K562 (cell line): ENCODE results near the gene KCTD13. TPM values are rescaled to one million over a fixed set of nuclear protein-coding genes. Genes with fewer than 3 reads are reported as not detected.

ENCODE experiments used
- ATAC-seq: fragments of 200-7000 bp; cut with Tn5 transposase; 3 replicates; pipeline ENCODE4 v1.9.1; 2020; ENCODE audit warnings: moderate library complexity
- BruUV-seq: library from RNA; stranded (reverse); fragments of 400-500 nt; replicated peaks from 2 replicates; lab custom pipeline; 2021; lab: Mats Ljungman, UMichigan
- CTCF ChIA-PET: fragments of 300-600 bp; formaldehyde crosslinking; extraction: SDS; loops from one replicate; lab custom pipeline; 2021; ENCODE audit warnings: low intra/inter-chr PET ratio; lab: Yijun Ruan, JAX
- POLR2A ChIA-PET: fragments of 300-600, 350-650 bp; sonication (Branson Sonifier 250); formaldehyde crosslinking; extraction: SDS; loops from one replicate; lab custom pipeline; 2021; ENCODE audit warnings: antibody characterized with exemption, inconsistent platforms; lab: Yijun Ruan, JAX
- DNase-seq, 4 experiments: peaks; one replicate each; pipeline versions ENCODE4 v3.0.0 to v3.0.0-alpha.2; 2011 to 2018; ENCODE audit warnings: low spot score in 3 of 4, mixed read lengths in 3 of 4; ENCODE audit errors: extremely low read depth in 1 of 4
- FAIRE-seq: peaks from 2 replicates; lab custom pipeline; 2011; peaks lifted over from hg19 to GRCh38; lab: Jason Lieb, UNC
- H2AFZ ChIP-seq: 2 replicates; pipeline ENCODE4 v1.6.0; 2011; ENCODE audit warnings: low read depth, low read length, control low read depth, inconsistent platforms
- H3K27ac ChIP-seq: fragments of 200-600 bp; 3 replicates; pipeline ENCODE4 v1.8.0; 2011; ENCODE audit warnings: low read depth, mild to moderate bottlenecking, control low read depth, inconsistent platforms, low read length, moderate library complexity, mixed read lengths; ENCODE audit errors: extremely low read depth
- H3K27me3 ChIP-seq, 2 experiments: fragments of 300-600 bp in 1 of 2; 2 replicates in 1 of 2; 3 replicates in 1 of 2; pipeline versions ENCODE4 v1.6.0 to v1.8.0; 2011; ENCODE audit warnings: inconsistent platforms in 2 of 2, low read length in 2 of 2, mild to moderate bottlenecking in 1 of 2, mixed read lengths in 1 of 2, moderate library complexity in 1 of 2; ENCODE audit not compliant: control insufficient read depth in 2 of 2, insufficient read depth in 2 of 2
- H3K36me3 ChIP-seq: fragments of 300-600 bp; 3 replicates; pipeline ENCODE4 v1.8.0; 2011; ENCODE audit warnings: mild to moderate bottlenecking, low read length, inconsistent platforms; ENCODE audit not compliant: control insufficient read depth, insufficient read depth
- H3K4me1 ChIP-seq, 2 experiments: fragments of 200-600 bp in 1 of 2; replicated peaks in 1 of 2; 2 replicates in 1 of 2; 3 replicates in 1 of 2; pipeline versions ENCODE4 v1.5.1 to v1.8.0; 2011; ENCODE audit warnings: inconsistent platforms in 2 of 2, low read length in 2 of 2, mild to moderate bottlenecking in 1 of 2, mixed read lengths in 1 of 2, moderate library complexity in 1 of 2; ENCODE audit not compliant: control insufficient read depth in 2 of 2, insufficient read depth in 2 of 2
- H3K4me2 ChIP-seq: 2 replicates; pipeline ENCODE4 v1.6.1; 2011; ENCODE audit warnings: low read length, control low read depth, inconsistent platforms, mixed read lengths; ENCODE audit not compliant: insufficient read depth
- H3K4me3 ChIP-seq: fragments of 200-600 bp; sonication (generic), shearing (Covaris generic); 2 replicates; pipeline ENCODE4 v1.5.1; 2016; ENCODE audit warnings: control low read depth, inconsistent platforms
- H3K79me2 ChIP-seq: fragments of 200-600 bp; 3 replicates; pipeline ENCODE4 v1.8.0; 2011; ENCODE audit warnings: low read length, inconsistent platforms; ENCODE audit not compliant: control insufficient read depth, insufficient read depth
- H3K9ac ChIP-seq, 2 experiments: 2 replicates each; pipeline versions ENCODE4 v1.6.0 to v1.6.1; 2011; ENCODE audit warnings: low read depth in 2 of 2, low read length in 2 of 2, control low read depth in 1 of 2, inconsistent platforms in 1 of 2, mild to moderate bottlenecking in 1 of 2, mixed read lengths in 1 of 2; ENCODE audit not compliant: insufficient read depth in 1 of 2
- H3K9me1 ChIP-seq: one replicate; pipeline ENCODE4 v1.6.0; 2011; ENCODE audit warnings: inconsistent platforms, mild to moderate bottlenecking, low read length, moderate library complexity; ENCODE audit not compliant: control insufficient read depth, insufficient read depth
- H3K9me3 ChIP-seq: replicated peaks from 2 replicates; pipeline ENCODE4 v1.5.1; 2011; ENCODE audit warnings: low read depth, low read length, inconsistent platforms; ENCODE audit not compliant: control insufficient read depth, insufficient read depth
- H4K20me1 ChIP-seq: replicated peaks from 2 replicates; pipeline ENCODE4 v1.6.1; 2011; ENCODE audit warnings: low read length, inconsistent platforms, mixed read lengths; ENCODE audit not compliant: control insufficient read depth, insufficient read depth
- DPF2 ChIP-seq: fragments of 450-650 bp; IDR thresholded peaks from 2 replicates; pipeline ENCODE4 v1.6.1; 2016
- HNRNPLL ChIP-seq: fragments of 200-400 bp; formaldehyde crosslinking; IDR thresholded peaks from 2 replicates; pipeline ENCODE4 v1.6.1; 2017; ENCODE audit warnings: low read length, low read depth, mild to moderate bottlenecking; ENCODE audit not compliant: poor library complexity, severe bottlenecking
- ZFP36 ChIP-seq: fragments of 150-350 bp; IDR thresholded peaks from 2 replicates; pipeline ENCODE4 v1.6.1; 2018; ENCODE audit warnings: low read length, low read depth; ENCODE audit not compliant: partially characterized antibody
- ZFX ChIP-seq: sonication (generic); formaldehyde crosslinking; IDR thresholded peaks from 2 replicates; pipeline ENCODE4 v1.8.0; 2022; ENCODE audit warnings: mild to moderate bottlenecking, missing genetic modification reagents, moderate library complexity
- ZNF384 ChIP-seq: IDR thresholded peaks from 2 replicates; pipeline ENCODE4 v1.6.1; 2012; ENCODE audit warnings: low read depth, low read length, improper control_type of control experiment
- WGBS: fragments of 100-300 bp; shearing (Covaris generic); methylation state at CpG from one replicate; pipeline ENCODE4 v1.1.6; 2016; ENCODE audit warnings: low coverage, mixed read lengths; ENCODE audit not compliant: insufficient coverage; ENCODE audit errors: missing lambda C conversion rate; 5-methylcytosine and 5-hydroxymethylcytosine counted together
- in situ Hi-C: fragments of 300-500 bp; cut with MboI; formaldehyde crosslinking; loops from 4 replicates; pipeline ENCODE4 v1.15.0; 2018; ENCODE audit warnings: inconsistent platforms, mixed read lengths
- intact Hi-C: fragments of 100-400 bp; cut with micrococcal nuclease; formaldehyde crosslinking; loops from 2 replicates; pipeline ENCODE4 v1.14.2; 2022
- polyA plus RNA-seq, 8 experiments: library from polyadenylated mRNA; depleted of rRNA in 4 of 8; stranded (reverse) in 5 of 8; unstranded in 3 of 8; fragments of >200 nt; fragmentation: Nextera tagmentation in 2 of 8; fragmentation: Illumina TruSeq in 1 of 8; extraction: Ambion mirVana in 2 of 8; extraction: Trizol in 1 of 8; gene quantifications; 2 replicates each; pipeline versions ENCODE4 v1.2.1 to v1.2.3, GENCODE V29; 2011 to 2014; ENCODE audit warnings: inconsistent platforms in 1 of 8, missing spikeins in 1 of 8
- total RNA-seq, 7 experiments: library from RNA; depleted of rRNA in 6 of 7; stranded (reverse); fragments of >200 nt in 6 of 7; fragmentation: Illumina TruSeq in 2 of 7; extraction: Trizol in 2 of 7; gene quantifications; 2 replicates each; pipeline versions ENCODE4 v1.2.1 to v1.2.3, GENCODE V29; 2011 to 2021; ENCODE audit warnings: low replicate concordance in 1 of 7
- TF ChIP-seq, protein P1 (sequence below), 3 experiments: fragments of 200-800 bp in 1 of 3; sonication (Bioruptor generic) in 1 of 3; sonication (generic) in 1 of 3; formaldehyde crosslinking in 1 of 3; IDR thresholded peaks; 2 replicates each; pipeline versions ENCODE4 v1.6.1 to v1.8.0; 2016 to 2022; ENCODE audit warnings: mild to moderate bottlenecking in 2 of 3, missing compliant biosample characterization in 2 of 3, missing genetic modification characterization in 2 of 3, missing genetic modification reagents in 1 of 3
- TF ChIP-seq, protein P2 (sequence below): sonication (generic); formaldehyde crosslinking; IDR thresholded peaks from 2 replicates; pipeline ENCODE4 v1.8.0; 2022; ENCODE audit warnings: missing genetic modification reagents, mild to moderate bottlenecking, moderate library complexity, borderline replicate concordance
- TF ChIP-seq, protein P3 (sequence below), 2 experiments: fragments of 450-650 bp in 1 of 2; sonication (generic) in 1 of 2; formaldehyde crosslinking in 1 of 2; IDR thresholded peaks; 2 replicates each; pipeline versions ENCODE4 v1.7.1 to v1.9.0; 2016 to 2022; ENCODE audit warnings: inconsistent platforms in 1 of 2, mild to moderate bottlenecking in 1 of 2, missing genetic modification reagents in 1 of 2

KCTD13 gene
- total and polyA plus RNA-seq, 9 of the 15 experiments (the other 6 are each of a cell fraction or from before 2014, with no cell fraction given), result 1.0 to 20.6 (median 9.8) TPM

DNA sequence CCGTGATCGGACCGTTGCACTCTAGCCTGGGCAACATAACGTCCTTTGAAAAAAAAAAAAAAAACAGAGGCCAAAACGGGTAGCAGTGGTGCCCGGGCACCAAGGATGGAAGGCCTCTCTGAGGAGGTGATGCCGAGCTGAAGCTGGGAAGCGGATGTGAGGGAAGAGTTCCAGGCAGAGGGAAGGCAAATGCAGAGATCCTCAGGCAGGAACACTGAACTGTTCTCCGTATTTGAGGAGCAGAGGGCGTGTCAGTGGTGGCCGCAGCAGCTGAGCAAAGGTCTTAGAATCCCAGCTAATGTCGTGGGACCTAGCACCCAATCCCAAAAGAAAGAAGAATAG, 656 bp upstream of the KCTD13 start:
- DNase-seq, result peak in 3 of 4 experiments; percentile 24 to 37 (median 31)
- WGBS, result 15% methylated on average over 11 of the region's 12 CpGs
- H3K27me3 ChIP-seq, result no peaks in the 10 kb centered on the region
- H3K9me3 ChIP-seq, result no peaks in the 10 kb centered on the region
- peak overlapping the region; percentile 86 for H3K4me2 ChIP-seq
- ChIA-PET CTCF (no interaction called here), POLR2A (interaction anchor here (0.6 to 3.0 kb wide), 10 partner anchors 10 to 1160 kb away, joined by 3 to 17 read pairs (median 4); partner anchors contain the start of gene TMEM219)
- intact Hi-C loops, result loop anchor here (1.0 to 5.0 kb wide), 3 partner anchors 17 to 71 kb away; partner anchors contain the start of genes HIRIP3, INO80E and TMEM219
- in situ Hi-C loops, result no loop called here
- no peaks in the 10 kb centered on the region for H3K9me1 ChIP-seq
- ATAC-seq, result peak; percentile 40
- H3K9ac ChIP-seq, result peak overlapping the region; percentile 91 to 94
- no peaks in the 10 kb centered on the region for H4K20me1 ChIP-seq
- H3K79me2 ChIP-seq, result peaks cover 27% of the 10 kb centered on the region
- no TSS peak for BruUV-seq
- H3K4me1 ChIP-seq, result peaks cover 13 to 29% of the 10 kb centered on the region in 2 experiments; a peak in 4 of 5 replicates
- FAIRE-seq, result peak; percentile 78
- peak overlapping the region; percentile 100 for H2AFZ ChIP-seq
- H3K4me3 ChIP-seq, result peak overlapping the region; percentile 91
- H3K27ac ChIP-seq, result peak overlapping the region; percentile 93
- H3K36me3 ChIP-seq, result peaks cover 15% of the 10 kb centered on the region; the same call in 2 of the 3 replicates
- TF ChIP-seq, protein P1, sequence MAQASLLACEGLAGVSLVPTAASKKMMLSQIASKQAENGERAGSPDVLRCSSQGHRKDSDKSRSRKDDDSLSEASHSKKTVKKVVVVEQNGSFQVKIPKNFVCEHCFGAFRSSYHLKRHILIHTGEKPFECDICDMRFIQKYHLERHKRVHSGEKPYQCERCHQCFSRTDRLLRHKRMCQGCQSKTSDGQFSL (CRISPR knock-in tag; IDR thresholded peaks at IDR 0.05), result no peak
- TF ChIP-seq, protein P1 (tag; IDR thresholded peaks at IDR 0.05), result no peak
- TF ChIP-seq, protein P2, sequence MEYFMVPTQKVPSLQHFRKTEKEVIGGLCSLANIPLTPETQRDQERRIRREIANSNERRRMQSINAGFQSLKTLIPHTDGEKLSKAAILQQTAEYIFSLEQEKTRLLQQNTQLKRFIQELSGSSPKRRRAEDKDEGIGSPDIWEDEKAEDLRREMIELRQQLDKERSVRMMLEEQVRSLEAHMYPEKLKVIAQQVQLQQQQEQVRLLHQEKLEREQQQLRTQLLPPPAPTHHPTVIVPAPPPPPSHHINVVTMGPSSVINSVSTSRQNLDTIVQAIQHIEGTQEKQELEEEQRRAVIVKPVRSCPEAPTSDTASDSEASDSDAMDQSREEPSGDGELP (CRISPR knock-in tag), result 0 out of 2 replicates have a peak, but pooled peaks have one; percentile 15
- TF ChIP-seq ZFP36 (peak; percentile 5), HNRNPLL (peak; percentile 5), DPF2 (0 out of 2 replicates have a peak, but pooled peaks have one; percentile 18), ZNF384 (0 out of 2 replicates have a peak, but pooled peaks have one; percentile 18), ZFX (CRISPR knock-in tag) (no peak)
- TF ChIP-seq, protein P3, sequence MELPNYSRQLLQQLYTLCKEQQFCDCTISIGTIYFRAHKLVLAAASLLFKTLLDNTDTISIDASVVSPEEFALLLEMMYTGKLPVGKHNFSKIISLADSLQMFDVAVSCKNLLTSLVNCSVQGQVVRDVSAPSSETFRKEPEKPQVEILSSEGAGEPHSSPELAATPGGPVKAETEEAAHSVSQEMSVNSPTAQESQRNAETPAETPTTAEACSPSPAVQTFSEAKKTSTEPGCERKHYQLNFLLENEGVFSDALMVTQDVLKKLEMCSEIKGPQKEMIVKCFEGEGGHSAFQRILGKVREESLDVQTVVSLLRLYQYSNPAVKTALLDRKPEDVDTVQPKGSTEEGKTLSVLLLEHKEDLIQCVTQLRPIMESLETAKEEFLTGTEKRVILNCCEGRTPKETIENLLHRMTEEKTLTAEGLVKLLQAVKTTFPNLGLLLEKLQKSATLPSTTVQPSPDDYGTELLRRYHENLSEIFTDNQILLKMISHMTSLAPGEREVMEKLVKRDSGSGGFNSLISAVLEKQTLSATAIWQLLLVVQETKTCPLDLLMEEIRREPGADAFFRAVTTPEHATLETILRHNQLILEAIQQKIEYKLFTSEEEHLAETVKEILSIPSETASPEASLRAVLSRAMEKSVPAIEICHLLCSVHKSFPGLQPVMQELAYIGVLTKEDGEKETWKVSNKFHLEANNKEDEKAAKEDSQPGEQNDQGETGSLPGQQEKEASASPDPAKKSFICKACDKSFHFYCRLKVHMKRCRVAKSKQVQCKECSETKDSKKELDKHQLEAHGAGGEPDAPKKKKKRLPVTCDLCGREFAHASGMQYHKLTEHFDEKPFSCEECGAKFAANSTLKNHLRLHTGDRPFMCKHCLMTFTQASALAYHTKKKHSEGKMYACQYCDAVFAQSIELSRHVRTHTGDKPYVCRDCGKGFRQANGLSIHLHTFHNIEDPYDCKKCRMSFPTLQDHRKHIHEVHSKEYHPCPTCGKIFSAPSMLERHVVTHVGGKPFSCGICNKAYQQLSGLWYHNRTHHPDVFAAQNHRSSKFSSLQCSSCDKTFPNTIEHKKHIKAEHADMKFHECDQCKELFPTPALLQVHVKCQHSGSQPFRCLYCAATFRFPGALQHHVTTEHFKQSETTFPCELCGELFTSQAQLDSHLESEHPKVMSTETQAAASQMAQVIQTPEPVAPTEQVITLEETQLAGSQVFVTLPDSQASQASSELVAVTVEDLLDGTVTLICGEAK (IDR thresholded peaks at IDR 0.05), result peak; percentile 50; the same call in 1 of the 2 replicates
- TF ChIP-seq, protein P3 (CRISPR knock-in tag; IDR thresholded peaks at IDR 0.05), result no peak
